Measurements from ENCODE around the gene SLC48A1. TPM values are rescaled to one million over a fixed set of nuclear protein-coding genes. Genes with fewer than 3 reads are reported as not detected.
A peak's percentile ranks its signal among the peaks of the same experiment; 100 is the strongest.

SLC48A1 gene
- total and polyA plus RNA-seq, 2 donors (not counting 3 experiments of a cell fraction or from before 2014, with no cell fraction given), result 17.3 to 20.3 TPM

GRCh38 chr12:47757840-47758583 lies 15.0 kb upstream of the SLC48A1 start:
- Histone ChIP-seq H4K20me1 (replicated peaks; ENCODE audit: control insufficient read depth, extremely low read depth, insufficient read depth, low read length) (no peaks in the 10 kb centered on the region), H3K9me3 (replicated peaks; ENCODE audit: control insufficient read depth, insufficient read depth, low read length) (no peaks in the 10 kb centered on the region), H3K79me2 (ENCODE audit: control insufficient read depth, insufficient read depth, low read length) (peaks cover 32% of the 10 kb centered on the region), H3K4me1 (ENCODE audit: control insufficient read depth, extremely low read depth, insufficient read depth, low read length) (peaks cover 62% of the 10 kb centered on the region), H3K36me3 (ENCODE audit: control insufficient read depth in 2 of 2, extremely low read depth in 1 of 2, insufficient read depth in 2 of 2, low read length in 2 of 2) (no peaks in the 10 kb centered on the region), H3K27me3 (ENCODE audit: control insufficient read depth in 2 of 2, insufficient read depth in 2 of 2, low read length in 2 of 2) (no peaks in the 10 kb centered on the region), H3K9me1 (replicated peaks; ENCODE audit: control insufficient read depth, extremely low read depth, insufficient read depth, low read length) (no peaks in the 10 kb centered on the region), H3K9ac (replicated peaks; ENCODE audit: extremely low read depth, insufficient read depth, low read length) (peak overlapping the region; percentile 85), H2AFZ (ENCODE audit: low read depth, low read length) (no peak overlapping the region), H3K4me3 (replicated peaks in 1 of 3; ENCODE audit: insufficient read depth in 1 of 3, low read depth in 1 of 3, low read length in 3 of 3) (peak overlapping the region; percentile 50 to 71 (median 62)), H3K4me2 (ENCODE audit: insufficient read depth, low read length) (peak overlapping the region; percentile 52), H3K27ac (ENCODE audit: insufficient read depth, low read depth, low read length) (peak overlapping the region; percentile 95)
- no peak for FAIRE-seq
- peak; percentile 65 for DNase-seq (ENCODE audit: low read depth, low spot score)
- dilution Hi-C loops (cut with MboI; ENCODE audit: extremely low pct_ligation_motif_present, low sequenced_read_pairs) (no loop called here), intact Hi-C loops (cut with micrococcal nuclease) (loop anchor here (1.0 to 5.0 kb wide), 3 partner anchors 15 to 959 kb away; partner anchors contain the start of genes CCNT1 and SLC48A1)
- POLR2A ChIA-PET, result interaction anchor here (1.4 to 1.6 kb wide), 3 partner anchors 15 to 63 kb away, joined by 3 to 11 read pairs (median 8); no protein-coding TSS in a partner anchor
- CTCF ChIA-PET, result interaction anchor here (0.6 to 8.4 kb wide), 18 partner anchors 10 to 191 kb away, joined by 3 to 191 read pairs (median 6); partner anchors contain the start of genes RPAP3 and SLC48A1
- no TSS peak for BruUV-seq (replicated peaks)
- TF ChIP-seq GATA2 (IDR thresholded peaks at IDR 0.05; ENCODE audit: insufficient read depth, insufficient read length, low read depth, low read length) (no peak), MAX (IDR thresholded peaks at IDR 0.05; ENCODE audit: insufficient read depth, insufficient read length) (no peak), EZH2 (IDR thresholded peaks at IDR 0.05; ENCODE audit: borderline replicate concordance, low read depth, low read length, severe bottlenecking) (no peak), POLR2AphosphoS5 (IDR thresholded peaks at IDR 0.05; ENCODE audit: insufficient read depth, low read depth, low read length) (peak; percentile 35), MYC (IDR thresholded peaks at IDR 0.05; ENCODE audit: low read depth, low read length) (no peak), CTCF (IDR thresholded peaks at IDR 0.05; ENCODE audit: extremely low read depth in 1 of 2, insufficient read depth in 1 of 2, low read depth in 1 of 2, low read length in 2 of 2) (no peak), POLR2A (IDR thresholded peaks at IDR 0.05; ENCODE audit: low read depth, low read length) (peak; percentile 39)

All from endothelial cell of umbilical vein (primary cell).